SH-SY5Y (cell line): ENCODE measurements around the gene MPG.

ENCODE experiments used
- GATA2 ChIP-seq: IDR thresholded peaks from 2 replicates; pipeline ENCODE4 v1.6.1; 2011; ENCODE audit warnings: mild to moderate bottlenecking, low read depth, low read length
- GATA3 ChIP-seq: IDR thresholded peaks from 2 replicates; pipeline ENCODE4 v1.6.1; 2011; ENCODE audit warnings: low read depth, mild to moderate bottlenecking, low read length, moderate library complexity

- no peak for TF ChIP-seq GATA3
- TF ChIP-seq GATA2: no peak
Observed at GRCh38 chr16:64914-65255, 13.1 kb upstream of the MPG start.
